Astrocyte of the spinal cord (primary cell): ENCODE data around the gene GNG7.
"Not testable (repeated sequence)": the region's sequence is repeated elsewhere in the genome, so short reads cannot be mapped to it uniquely, and the experiment has no call there.

Experiments used
- DNase-seq: peaks from one replicate; pipeline ENCODE4 v3.0.0; 2011; ENCODE audit warnings: low read depth, low spot score
- H3K4me3 ChIP-seq: 2 replicates; pipeline ENCODE4 v1.5.1; 2011; ENCODE audit warnings: low read depth, mild to moderate bottlenecking, low read length, moderate library complexity
- in situ Hi-C: cut with HindIII; loops from 2 replicates; pipeline ENCODE4 v1.10.0; 2017; ENCODE audit warnings: low sequenced_read_pairs
- TF ChIP-seq, protein P1 (sequence below): IDR thresholded peaks from 2 replicates; pipeline ENCODE4 v1.5.1; 2012; ENCODE audit warnings: low read depth, mild to moderate bottlenecking, low read length, inconsistent platforms

The GNG7 gene

DNA sequence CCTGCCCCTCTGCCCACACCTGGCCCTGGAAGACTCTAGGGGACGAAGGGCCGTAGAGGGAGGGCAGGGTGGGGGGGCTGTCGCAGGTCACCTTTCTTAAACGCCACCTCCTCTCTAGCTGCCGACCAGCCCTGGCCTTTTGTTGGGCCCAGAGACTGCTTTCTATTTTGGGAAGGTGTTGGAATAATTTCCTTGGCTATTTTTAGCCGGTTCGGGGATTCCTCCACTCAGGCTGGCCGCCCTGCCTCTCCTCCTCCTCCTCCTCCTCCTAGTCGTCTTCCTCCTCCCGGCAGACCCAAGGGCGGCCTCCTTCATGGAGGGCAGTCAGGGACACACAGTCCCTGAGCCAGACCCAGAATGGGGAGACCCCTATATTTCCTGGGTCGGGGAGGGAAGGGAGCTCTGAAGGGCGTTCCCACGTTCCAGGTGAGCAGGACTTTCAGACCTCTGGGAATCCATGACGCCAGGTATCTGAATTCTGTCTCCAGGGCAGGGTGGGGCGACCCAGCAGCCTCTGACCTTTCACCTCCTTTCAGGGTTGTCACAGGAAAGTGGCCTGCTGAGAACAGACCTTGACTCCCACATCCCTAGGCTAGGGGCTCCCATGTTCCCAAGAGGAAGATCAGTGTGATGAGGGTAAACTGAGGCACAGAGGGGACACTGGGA is 206.7 kb downstream of the GNG7 start:
- H3K4me3 ChIP-seq = no peak overlapping the region
- TF ChIP-seq, protein P1, sequence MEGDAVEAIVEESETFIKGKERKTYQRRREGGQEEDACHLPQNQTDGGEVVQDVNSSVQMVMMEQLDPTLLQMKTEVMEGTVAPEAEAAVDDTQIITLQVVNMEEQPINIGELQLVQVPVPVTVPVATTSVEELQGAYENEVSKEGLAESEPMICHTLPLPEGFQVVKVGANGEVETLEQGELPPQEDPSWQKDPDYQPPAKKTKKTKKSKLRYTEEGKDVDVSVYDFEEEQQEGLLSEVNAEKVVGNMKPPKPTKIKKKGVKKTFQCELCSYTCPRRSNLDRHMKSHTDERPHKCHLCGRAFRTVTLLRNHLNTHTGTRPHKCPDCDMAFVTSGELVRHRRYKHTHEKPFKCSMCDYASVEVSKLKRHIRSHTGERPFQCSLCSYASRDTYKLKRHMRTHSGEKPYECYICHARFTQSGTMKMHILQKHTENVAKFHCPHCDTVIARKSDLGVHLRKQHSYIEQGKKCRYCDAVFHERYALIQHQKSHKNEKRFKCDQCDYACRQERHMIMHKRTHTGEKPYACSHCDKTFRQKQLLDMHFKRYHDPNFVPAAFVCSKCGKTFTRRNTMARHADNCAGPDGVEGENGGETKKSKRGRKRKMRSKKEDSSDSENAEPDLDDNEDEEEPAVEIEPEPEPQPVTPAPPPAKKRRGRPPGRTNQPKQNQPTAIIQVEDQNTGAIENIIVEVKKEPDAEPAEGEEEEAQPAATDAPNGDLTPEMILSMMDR = no peak
- no peak for DNase-seq
- in situ Hi-C loops = no loop called here

DNA sequence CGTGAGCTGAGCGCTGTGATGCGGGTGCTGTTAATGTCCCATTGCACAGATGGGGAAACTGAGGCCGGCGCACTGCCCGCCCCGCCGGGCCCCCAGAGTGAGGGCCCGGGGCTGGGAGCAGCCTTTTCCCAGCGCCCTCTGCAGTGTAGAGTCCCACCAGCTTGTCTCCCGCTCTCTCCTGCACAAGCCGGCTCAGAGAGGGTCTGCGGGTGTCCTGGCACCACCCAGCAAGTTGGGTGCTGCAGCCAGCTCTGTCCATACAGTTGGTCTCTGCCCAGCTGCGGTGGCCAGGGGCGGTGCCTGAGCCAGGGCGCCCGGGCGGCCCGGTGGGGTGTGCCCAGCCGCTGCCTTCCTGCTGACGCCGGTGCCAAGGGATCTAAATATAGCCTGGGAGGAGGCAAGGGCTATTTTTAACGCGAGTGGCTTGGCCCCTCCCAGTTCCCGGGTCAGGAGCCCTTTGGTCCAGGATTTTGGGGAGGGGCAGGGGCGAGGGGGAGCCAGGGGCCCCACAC is 207.3 kb downstream of the GNG7 start:
- peak overlapping the region; percentile 47 for H3K4me3 ChIP-seq
- TF ChIP-seq, protein P1 = no peak
- peak; percentile 61 for DNase-seq
- in situ Hi-C loops = no loop called here

DNA sequence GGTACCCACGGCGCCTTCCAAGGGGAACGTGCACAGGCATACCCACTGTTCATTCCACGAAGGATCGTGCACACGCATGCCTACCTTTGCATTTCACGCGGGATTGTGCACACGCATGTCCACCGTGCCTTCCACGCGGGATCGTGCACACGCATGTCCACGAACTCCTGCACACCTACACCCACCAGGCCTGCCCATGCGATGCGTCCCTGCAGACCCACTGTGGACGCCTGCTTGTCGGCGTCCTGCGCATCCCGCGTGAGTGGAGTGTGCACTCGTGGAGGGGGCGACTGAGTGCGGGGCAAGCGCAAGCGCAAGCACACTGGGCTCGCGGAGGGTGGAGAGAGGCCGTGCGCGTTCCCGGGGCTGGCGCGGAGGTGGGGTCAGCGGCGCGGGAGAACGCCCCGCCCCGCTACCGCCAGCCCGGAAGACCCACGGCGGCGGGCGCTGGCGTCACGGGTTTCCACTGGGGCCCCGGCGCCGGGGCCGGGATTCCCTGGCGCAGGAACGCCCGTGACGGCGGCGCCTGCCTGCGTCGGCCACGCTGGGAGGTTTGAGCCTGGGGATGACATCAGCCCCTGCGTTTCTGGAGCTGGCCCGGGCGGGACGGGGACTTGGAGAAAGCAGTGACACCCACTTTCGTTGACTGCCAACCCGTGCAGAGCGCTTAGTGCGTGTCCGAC is 207.9 kb downstream of the GNG7 start:
- H3K4me3 ChIP-seq = peak overlapping the region; percentile 47
- in situ Hi-C loops = no loop called here
- TF ChIP-seq, protein P1 = no peak
- DNase-seq = peak; percentile 88

DNA sequence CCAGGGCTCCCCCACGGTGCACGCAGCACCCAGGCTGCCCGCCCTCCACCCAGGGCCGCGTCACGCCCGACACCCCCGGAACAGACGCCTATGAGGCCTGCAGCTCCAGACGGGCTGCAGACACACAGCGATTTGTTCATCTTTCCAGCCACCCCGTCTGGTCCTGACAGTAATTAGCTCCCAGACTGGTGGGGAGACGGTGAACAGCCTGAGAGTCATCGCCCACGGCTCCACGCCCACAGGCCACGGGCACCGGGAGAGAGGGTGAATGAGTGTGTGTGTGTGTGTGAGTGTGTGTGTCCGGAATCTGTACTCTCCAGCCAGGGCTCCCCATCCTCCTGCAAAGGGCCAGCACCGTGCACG is 208.4 kb downstream of the GNG7 start:
- in situ Hi-C loops = no loop called here
- TF ChIP-seq, protein P1 = no peak
- peak overlapping the region; percentile 42 for H3K4me3 ChIP-seq
- peak; percentile 68 for DNase-seq

DNA sequence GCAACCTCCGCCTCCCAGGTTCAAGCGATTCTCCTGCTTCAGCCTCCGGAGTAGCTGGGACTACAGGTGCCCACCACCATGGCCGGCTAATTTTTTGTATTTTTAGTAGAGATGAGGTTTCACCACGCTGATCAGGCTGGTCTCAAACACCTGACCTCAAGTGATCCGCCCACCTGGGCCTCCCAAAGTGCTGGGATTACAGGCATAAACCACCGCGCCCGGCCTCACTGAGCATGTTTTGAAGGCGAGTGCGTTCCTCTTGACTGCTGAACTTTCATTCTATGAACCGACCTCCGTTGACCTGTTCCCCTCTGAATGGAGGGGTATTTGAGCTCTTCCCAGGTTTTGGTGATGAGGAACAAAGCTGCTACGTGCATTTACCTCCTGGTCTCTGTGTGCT is 209.0 kb downstream of the GNG7 start:
- in situ Hi-C loops, H3K4me3 ChIP-seq, DNase-seq: not testable (repeated sequence)

DNA sequence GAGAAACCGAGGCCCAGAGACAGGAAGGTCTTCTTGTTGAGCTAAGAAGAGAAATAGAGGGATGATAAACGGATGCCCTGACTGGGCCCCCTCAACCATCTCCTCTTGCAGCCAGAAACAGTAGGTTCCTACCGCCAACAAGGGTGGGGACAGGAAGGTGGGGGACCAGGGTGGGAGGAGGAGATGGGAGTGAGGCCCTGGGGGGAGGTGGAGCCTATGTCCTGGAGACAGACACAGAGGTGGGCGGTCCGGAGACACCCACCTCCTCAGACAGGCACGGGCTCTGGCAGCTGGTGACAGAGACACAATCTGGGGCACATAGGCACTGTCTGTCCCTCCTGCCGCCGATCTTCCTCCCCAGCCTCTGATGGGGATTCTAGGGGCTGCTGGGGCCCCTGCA is 209.6 kb downstream of the GNG7 start:
- no peak for DNase-seq
- H3K4me3 ChIP-seq = no peak overlapping the region
- in situ Hi-C loops = no loop called here
- TF ChIP-seq, protein P1 = no peak

DNA sequence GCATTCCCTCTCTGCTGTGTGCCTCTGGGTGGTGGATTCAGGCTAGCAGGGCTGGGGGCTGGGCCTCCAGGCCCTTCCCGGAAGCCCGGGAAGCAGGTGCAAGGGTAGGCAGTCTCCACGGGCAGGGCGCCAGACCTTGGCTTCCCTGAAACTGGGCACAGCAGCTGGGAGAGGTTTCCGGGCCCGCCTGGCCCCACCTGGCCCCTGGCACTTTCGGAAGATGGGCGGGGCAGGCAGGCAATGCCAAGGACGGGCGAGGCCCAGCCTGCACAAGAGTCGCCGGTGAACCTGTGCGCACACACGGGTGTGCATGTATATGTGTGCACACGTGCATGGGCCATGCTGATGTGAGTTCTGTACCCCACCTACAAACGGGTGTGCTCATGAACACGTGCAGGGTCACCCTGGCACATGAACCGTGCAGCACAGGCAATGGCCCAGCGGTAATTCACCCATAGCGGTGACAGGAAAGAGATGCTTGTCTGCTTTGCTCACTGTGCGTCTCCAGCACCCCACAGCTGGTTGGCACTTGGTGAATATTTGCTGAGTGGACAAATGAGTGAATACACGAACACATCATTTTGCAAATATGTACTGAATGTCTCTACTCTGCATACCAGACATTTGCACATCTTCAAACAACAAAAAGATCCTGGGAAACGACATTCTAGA is 211.2 kb downstream of the GNG7 start:
- no peak overlapping the region for H3K4me3 ChIP-seq
- in situ Hi-C loops = no loop called here
- peak; percentile 92 for DNase-seq
- TF ChIP-seq, protein P1 = no peak
